PC-3 (cell line): ENCODE results near the gene ALS2CL.

ENCODE experiments used
- EZH2 ChIP-seq: fragments of 300-600 bp; sonication (generic); IDR thresholded peaks from one replicate; pipeline ENCODE4 v1.6.1; 2017; ENCODE audit warnings: antibody characterized with exemption, mild to moderate bottlenecking, low read length; ENCODE audit not compliant: unreplicated experiment
- TF ChIP-seq, protein P1 (sequence below): fragments of 300-600 bp; sonication (generic); conservative IDR thresholded peaks from 2 replicates; pipeline ENCODE4 v1.5.1; 2017; ENCODE audit warnings: antibody characterized with exemption, low read depth, mild to moderate bottlenecking, low read length

DNA sequence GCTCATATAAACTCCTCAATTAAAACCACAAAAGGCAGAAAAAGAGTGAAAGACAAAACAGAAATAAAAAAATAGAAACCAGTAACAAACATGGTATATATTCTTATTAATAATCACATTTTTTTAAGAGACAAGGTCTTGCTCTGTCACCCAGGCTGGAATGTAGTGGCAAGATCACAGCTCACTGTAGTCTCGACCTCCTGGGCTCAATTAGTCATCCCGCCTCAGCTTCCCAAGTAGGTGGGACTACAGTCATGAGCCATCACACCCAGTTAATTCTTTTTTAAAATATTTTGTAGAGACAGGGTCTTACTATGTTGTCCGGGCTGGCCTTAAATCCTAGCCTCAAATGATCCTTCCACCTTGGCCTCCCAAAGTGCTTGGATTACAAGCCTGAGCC, 44.0 kb downstream of the ALS2CL start:
- TF ChIP-seq, protein P1, sequence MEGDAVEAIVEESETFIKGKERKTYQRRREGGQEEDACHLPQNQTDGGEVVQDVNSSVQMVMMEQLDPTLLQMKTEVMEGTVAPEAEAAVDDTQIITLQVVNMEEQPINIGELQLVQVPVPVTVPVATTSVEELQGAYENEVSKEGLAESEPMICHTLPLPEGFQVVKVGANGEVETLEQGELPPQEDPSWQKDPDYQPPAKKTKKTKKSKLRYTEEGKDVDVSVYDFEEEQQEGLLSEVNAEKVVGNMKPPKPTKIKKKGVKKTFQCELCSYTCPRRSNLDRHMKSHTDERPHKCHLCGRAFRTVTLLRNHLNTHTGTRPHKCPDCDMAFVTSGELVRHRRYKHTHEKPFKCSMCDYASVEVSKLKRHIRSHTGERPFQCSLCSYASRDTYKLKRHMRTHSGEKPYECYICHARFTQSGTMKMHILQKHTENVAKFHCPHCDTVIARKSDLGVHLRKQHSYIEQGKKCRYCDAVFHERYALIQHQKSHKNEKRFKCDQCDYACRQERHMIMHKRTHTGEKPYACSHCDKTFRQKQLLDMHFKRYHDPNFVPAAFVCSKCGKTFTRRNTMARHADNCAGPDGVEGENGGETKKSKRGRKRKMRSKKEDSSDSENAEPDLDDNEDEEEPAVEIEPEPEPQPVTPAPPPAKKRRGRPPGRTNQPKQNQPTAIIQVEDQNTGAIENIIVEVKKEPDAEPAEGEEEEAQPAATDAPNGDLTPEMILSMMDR, result no peak
- TF ChIP-seq EZH2, result no peak
